Astrocyte (in vitro differentiated cells and primary cell): Measurements from ENCODE around the gene GNAI2.

Experiments
- CTCF ChIP-seq: IDR thresholded peaks from 2 replicates; pipeline ENCODE4 v1.5.1; 2011; ENCODE audit warnings: low read depth, mild to moderate bottlenecking, inconsistent platforms, low read length, moderate library complexity; ENCODE audit not compliant: insufficient read depth
- EZH2 ChIP-seq: IDR thresholded peaks from 2 replicates; pipeline ENCODE4 v1.6.1; 2012; ENCODE audit warnings: mild to moderate bottlenecking, low read length, inconsistent platforms; ENCODE audit not compliant: insufficient read depth

DNA sequence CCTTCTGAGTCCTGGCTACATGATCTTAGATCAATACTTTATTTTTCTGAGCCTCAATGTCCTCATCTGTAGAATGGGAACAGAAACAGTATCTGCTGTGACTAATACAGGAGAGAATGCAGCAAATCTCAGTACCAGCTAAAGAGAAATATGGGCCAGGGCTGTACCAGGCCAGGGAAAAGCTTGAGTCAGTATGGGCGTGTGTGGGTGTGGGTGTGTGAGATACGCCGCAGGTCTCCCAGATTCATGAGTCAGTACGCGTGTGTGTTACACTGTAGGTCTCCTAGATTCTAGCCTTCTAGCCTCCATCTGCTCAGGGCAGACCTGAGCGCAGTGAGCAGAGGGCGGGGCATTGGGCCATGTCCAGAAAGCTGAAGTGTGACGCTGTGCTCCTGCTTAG lies 15.2 kb downstream of the GNAI2 start:
- TF ChIP-seq EZH2 (no peak), CTCF (no peak)
